A549 (cell line): ENCODE measurements around the gene CACNA2D4. TPM values are rescaled to one million over a fixed set of nuclear protein-coding genes. Genes with fewer than 3 reads are reported as not detected.

Experiments used
- ATAC-seq, 2 experiments: fragments of 200-7000 bp in 1 of 2; fragments of >200 bp in 1 of 2; cut with Nextera tagmentation in 1 of 2; cut with Tn5 transposase in 1 of 2; 3 replicates each; pipeline versions ENCODE4 v1.8.0 to v1.9.1; 2018 to 2020; ENCODE audit warnings: mild to moderate bottlenecking in 1 of 2, moderate library complexity in 1 of 2
- CTCF ChIA-PET: fragments of 300-600 bp; sonication (Branson Sonifier 250); formaldehyde crosslinking; extraction: SDS; loops from one replicate; lab custom pipeline; 2021; ENCODE audit warnings: antibody characterized with exemption, inconsistent platforms; lab: Yijun Ruan, JAX
- POLR2A ChIA-PET: fragments of 350-600 bp; formaldehyde crosslinking; extraction: SDS; loops from one replicate; lab custom pipeline; 2021; ENCODE audit warnings: antibody characterized with exemption, inconsistent platforms; lab: Yijun Ruan, JAX
- DNase-seq, 2 experiments: peaks; one replicate each; pipeline versions ENCODE4 v3.0.0 to v3.0.0-alpha.2; 2011 to 2016; ENCODE audit warnings: low read depth in 1 of 2, low spot score in 1 of 2
- FAIRE-seq: peaks from 2 replicates; lab custom pipeline; 2011; peaks lifted over from hg19 to GRCh38; lab: Jason Lieb, UNC
- H3K27ac ChIP-seq, 2 experiments: fragments of >200 bp; sonication (Bioruptor Twin); formaldehyde crosslinking; 3 replicates each; pipeline ENCODE4 v1.5.1; 2016 to 2017
- H3K4me1 ChIP-seq: fragments of >200 bp; sonication (Bioruptor Twin); formaldehyde crosslinking; 3 replicates; pipeline ENCODE4 v1.6.1; 2016
- H3K4me2 ChIP-seq: fragments of >200 bp; sonication (Bioruptor Twin); formaldehyde crosslinking; 3 replicates; pipeline ENCODE4 v1.6.1; 2016
- H3K4me3 ChIP-seq: fragments of >200 bp; sonication (Bioruptor Twin); formaldehyde crosslinking; 3 replicates; pipeline ENCODE4 v1.5.1; 2016
- H3K9me3 ChIP-seq: fragments of >200 bp; sonication (Bioruptor Twin); formaldehyde crosslinking; 3 replicates; pipeline ENCODE4 v1.6.1; 2016
- ATOH8 ChIP-seq: fragments of 250-450 bp; sonication (Bioruptor Pico); IDR thresholded peaks from 2 replicates; pipeline ENCODE4 v1.5.0; 2020; ENCODE audit warnings: low read depth, mild to moderate bottlenecking, moderate library complexity
- BCL3 ChIP-seq: fragments of >200 bp; sonication (Bioruptor Twin); formaldehyde crosslinking; IDR thresholded peaks from 3 replicates; pipeline ENCODE4 v1.6.1; 2016
- CBX2 ChIP-seq: fragments of 200-600 bp; sonication (generic); IDR thresholded peaks from 2 replicates; pipeline ENCODE4 v1.6.1; 2016; ENCODE audit warnings: low read depth, mild to moderate bottlenecking, borderline replicate concordance
- CBX8 ChIP-seq: fragments of 200-600 bp; sonication (generic); IDR thresholded peaks from 2 replicates; pipeline ENCODE4 v1.6.1; 2016
- EP300 ChIP-seq, 2 experiments: fragments of >200 bp; sonication (Bioruptor Twin); formaldehyde crosslinking; IDR thresholded peaks; 2 replicates in 1 of 2; 3 replicates in 1 of 2; pipeline ENCODE4 v1.6.1; 2016 to 2017
- ESRRA ChIP-seq: fragments of 150-350 bp; IDR thresholded peaks from 2 replicates; pipeline ENCODE4 v1.6.1; 2014; ENCODE audit warnings: mild to moderate bottlenecking, low read length, borderline replicate concordance
- FOSL2 ChIP-seq, 2 experiments: fragments of 450-650 bp in 1 of 2; fragments of >200 bp in 1 of 2; sonication (Bioruptor Twin) in 1 of 2; formaldehyde crosslinking; IDR thresholded peaks; 2 replicates each; pipeline versions ENCODE4 v1.5.0 to v1.6.1; 2016 to 2020; ENCODE audit warnings: mild to moderate bottlenecking in 1 of 2, moderate library complexity in 1 of 2
- HOXB13 ChIP-seq: fragments of 250-450 bp; sonication (Bioruptor Pico); IDR thresholded peaks from 2 replicates; pipeline ENCODE4 v1.5.0; 2020; ENCODE audit warnings: low read depth, mild to moderate bottlenecking, moderate library complexity
- KDM1A ChIP-seq: fragments of 200-600 bp; sonication (generic); IDR thresholded peaks from 2 replicates; pipeline ENCODE4 v1.6.1; 2016; ENCODE audit warnings: low read depth, mild to moderate bottlenecking
- KDM5A ChIP-seq: fragments of 200-600 bp; sonication (generic); IDR thresholded peaks from 2 replicates; pipeline ENCODE4 v1.6.1; 2016; ENCODE audit warnings: antibody characterized with exemption, mild to moderate bottlenecking
- MAFK ChIP-seq: fragments of 450-650 bp; IDR thresholded peaks from 2 replicates; pipeline ENCODE4 v1.6.1; 2014; ENCODE audit not compliant: partially characterized antibody
- MAX ChIP-seq: IDR thresholded peaks from 2 replicates; pipeline ENCODE4 v1.6.1; 2012
- MAZ ChIP-seq: fragments of 150-350 bp; IDR thresholded peaks from 2 replicates; pipeline ENCODE4 v1.6.1; 2014; ENCODE audit warnings: antibody characterized with exemption, low read depth, low read length, borderline replicate concordance
- NR3C1 ChIP-seq: fragments of >200 bp; sonication (Bioruptor Twin); formaldehyde crosslinking; IDR thresholded peaks from 3 replicates; pipeline ENCODE4 v1.6.1; 2017
- POLR2AphosphoS2 ChIP-seq: conservative IDR thresholded peaks from 2 replicates; pipeline ENCODE4 v1.6.1; 2012; ENCODE audit warnings: low read length, improper control_type of control experiment, inconsistent platforms
- RCOR1 ChIP-seq: fragments of 150-350 bp; IDR thresholded peaks from 2 replicates; pipeline ENCODE4 v1.6.1; 2014; ENCODE audit warnings: antibody characterized with exemption, low read length, low read depth
- SMC3 ChIP-seq: fragments of >200 bp; sonication (Bioruptor Twin); formaldehyde crosslinking; IDR thresholded peaks from 3 replicates; pipeline ENCODE4 v1.6.1; 2018; ENCODE audit warnings: inconsistent platforms
- SREBF2 ChIP-seq: fragments of 450-650 bp; IDR thresholded peaks from 2 replicates; pipeline ENCODE4 v1.6.1; 2014; ENCODE audit warnings: mild to moderate bottlenecking, moderate library complexity
- TFCP2L1 ChIP-seq: fragments of 250-450 bp; sonication (Bioruptor Pico); IDR thresholded peaks from 2 replicates; pipeline ENCODE4 v1.5.0; 2021; ENCODE audit warnings: mild to moderate bottlenecking
- TP53 ChIP-seq: fragments of 250-450 bp; sonication (Bioruptor Pico); IDR thresholded peaks from 2 replicates; pipeline ENCODE4 v1.5.0; 2021; ENCODE audit warnings: mild to moderate bottlenecking, moderate library complexity
- USF2 ChIP-seq: fragments of 450-650 bp; IDR thresholded peaks from 2 replicates; pipeline ENCODE4 v1.6.1; 2014; ENCODE audit warnings: antibody characterized with exemption
- WGBS: methylation state at CpG from one replicate; pipeline ENCODE4 v1.1.6; 2017; ENCODE audit errors: missing lambda C conversion rate; 5-methylcytosine and 5-hydroxymethylcytosine counted together
- polyA plus RNA-seq, 4 experiments: library from polyadenylated mRNA; depleted of rRNA in 3 of 4; stranded (reverse); fragments of >200 nt; fragmentation: RNase III in 1 of 4; extraction: RNeasy Plus Mini Kit Qiagen cat#74134 plus additional on column Dnase treatment in 1 of 4; gene quantifications; 2 replicates in 3 of 4; 3 replicates in 1 of 4; pipeline ENCODE4 v1.2.3, GENCODE V29; 2011 to 2017

CACNA2D4 gene
- polyA plus RNA-seq, 2 of the 4 experiments (the other 2 are of a cell fraction) = not detected

- CTCF ChIA-PET = interaction anchor here (1.1 to 5.0 kb wide), 3 partner anchors 26 to 175 kb away, joined by 3 to 19 read pairs (median 5); no protein-coding TSS in a partner anchor
Observed at GRCh38 chr12:1965916-1966315, 47.5 kb upstream of the CACNA2D4 start.

GRCh38 chr12:1962051-1963020 is 43.9 kb upstream of the CACNA2D4 start:
- TF ChIP-seq CBX8 = no peak
- peak; percentile 59 for TF ChIP-seq MAFK
- TF ChIP-seq FOSL2 (IDR thresholded peaks at IDR 0.05) = no peak
- TF ChIP-seq FOSL2 (CRISPR knock-in tag; IDR thresholded peaks at IDR 0.05) = no peak
- ChIA-PET POLR2A (no interaction called here), CTCF (interaction anchor here (0.9 to 5.0 kb wide), 2 partner anchors 13 to 23 kb away, joined by 4 to 19 read pairs; no protein-coding TSS in a partner anchor)
- no peak overlapping the region for H3K4me3 ChIP-seq
- ATAC-seq (no peak), FAIRE-seq (peak; percentile 23), DNase-seq (no peak)
- H3K9me3 ChIP-seq = peaks cover 8% of the 10 kb centered on the region; the same call in 2 of the 3 replicates
- H3K27ac ChIP-seq = no peak overlapping the region
- 90% methylated on average over 5 of the region's 5 CpGs for WGBS
- no peaks in the 10 kb centered on the region for H3K4me1 ChIP-seq
- H3K4me2 ChIP-seq = no peak overlapping the region

More at GRCh38 chr12:1965916-1966315, 47.5 kb upstream of the CACNA2D4 start:
- FAIRE-seq (no peak), DNase-seq (no peak), ATAC-seq (no peak)
- Histone ChIP-seq H3K4me2 (no peak overlapping the region), H3K4me3 (no peak overlapping the region), H3K9me3 (no peaks in the 10 kb centered on the region), H3K27ac (no peak overlapping the region), H3K4me1 (no peaks in the 10 kb centered on the region)
- POLR2A ChIA-PET = no interaction called here
- TF ChIP-seq NR3C1 = no peak
- no peak for TF ChIP-seq KDM5A
- no peak for TF ChIP-seq SMC3
- no peak for TF ChIP-seq MAX
- no peak for TF ChIP-seq TP53 (CRISPR knock-in tag)
- TF ChIP-seq KDM1A = no peak
- no peak for TF ChIP-seq EP300 (IDR thresholded peaks at IDR 0.05)
- no peak for TF ChIP-seq BCL3
- no peak for TF ChIP-seq RCOR1
- no peak for TF ChIP-seq SREBF2
- no peak for TF ChIP-seq HOXB13 (CRISPR knock-in tag)
- TF ChIP-seq ATOH8 = no peak
- TF ChIP-seq ESRRA = no peak
- no peak for TF ChIP-seq USF2
- WGBS = 85% methylated on average over 2 of the region's 2 CpGs

- Histone ChIP-seq H3K4me3 (no peak overlapping the region), H3K4me1 (no peaks in the 10 kb centered on the region), H3K27ac (no peak overlapping the region), H3K9me3 (peaks cover 8% of the 10 kb centered on the region; the same call in 2 of the 3 replicates), H3K4me2 (no peak overlapping the region)
- ChIA-PET CTCF (interaction anchor here (1.4 to 9.5 kb wide), 2 partner anchors 18 to 161 kb away, joined by 3 to 94 read pairs; no protein-coding TSS in a partner anchor), POLR2A (no interaction called here)
- DNase-seq (no peak), FAIRE-seq (peak; percentile 18), ATAC-seq (no peak)
- TF ChIP-seq KDM1A (no peak), MAZ (no peak), SMC3 (no peak), TFCP2L1 (CRISPR knock-in tag) (no peak), CBX2 (no peak), POLR2AphosphoS2 (no peak)
- WGBS = 93% methylated on average over 3 of the region's 3 CpGs
Observed at GRCh38 chr12:1956716-1957115, 38.3 kb upstream of the CACNA2D4 start.
